Measurements from ENCODE around the gene PEX5L. TPM values are rescaled to one million over a fixed set of nuclear protein-coding genes. Genes with fewer than 3 reads are reported as not detected.
A peak's percentile ranks its signal among the peaks of the same experiment; 100 is the strongest.

The PEX5L gene
- total RNA-seq, 4 donors from 2014 or later, result 29.1 to 36.5 (median 32.3) TPM

GRCh38 chr3:179775416-179776122 lies 261.2 kb downstream of the PEX5L start:
- Histone ChIP-seq H3K27me3 (no peaks in the 10 kb centered on the region), H3K4me1 (no peaks in the 10 kb centered on the region), H3K4me3 (no peak overlapping the region), H3K9me3 (peaks cover 0 to 5% (median 0%) of the 10 kb centered on the region in 4 donors), H3K27ac (no peak overlapping the region), H3K36me3 (peaks cover 0 to 72% (median 0%) of the 10 kb centered on the region in 3 donors)
- TF ChIP-seq POLR2A (IDR thresholded peaks at IDR 0.05), result no peak
- TF ChIP-seq CTCF (IDR thresholded peaks at IDR 0.05), result no peak
- TF ChIP-seq EP300 (IDR thresholded peaks at IDR 0.05), result no peak
- no peak for DNase-seq (ENCODE audit: low spot score in 2 of 2)
- WGBS, 2 donors, result 96 to 99% methylated on average over 22 to 26 of the region's 28 CpGs

DNA sequence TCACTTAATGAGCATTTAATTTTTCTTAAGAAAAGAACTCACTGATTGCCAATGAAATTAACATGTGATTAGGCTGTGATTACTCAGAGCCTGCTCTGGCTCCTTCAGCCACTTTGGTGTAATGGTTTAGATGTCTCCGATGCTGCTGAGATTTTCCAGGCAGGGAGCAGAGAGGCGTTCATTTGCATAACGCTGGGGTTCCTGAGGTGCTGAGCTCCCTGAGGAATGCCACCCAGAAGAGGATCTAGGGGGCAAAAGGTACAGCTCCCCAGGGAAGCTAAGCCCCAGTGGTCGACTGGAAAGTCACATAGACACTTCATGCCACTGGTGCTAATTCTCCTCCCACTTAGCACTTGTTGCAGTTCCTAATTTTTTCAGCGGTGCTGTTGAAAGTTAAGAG lies 264.4 kb downstream of the PEX5L start:
- 71 to 80% methylated on average over 5 of the region's 5 CpGs for WGBS, 2 donors
- no peaks in the 10 kb centered on the region for H3K4me1 ChIP-seq
- H3K9me3 ChIP-seq, result peaks cover 0 to 5% (median 0%) of the 10 kb centered on the region in 4 donors
- peaks cover 0 to 67% (median 0%) of the 10 kb centered on the region in 3 donors for H3K36me3 ChIP-seq
- no peak for TF ChIP-seq POLR2A (IDR thresholded peaks at IDR 0.05)
- H3K4me3 ChIP-seq, result no peak overlapping the region
- no peak for DNase-seq (ENCODE audit: low spot score in 2 of 2)
- H3K27me3 ChIP-seq, result no peaks in the 10 kb centered on the region
- H3K27ac ChIP-seq, result no peak overlapping the region

- WGBS, 2 donors, result 76 to 77% methylated on average over 4 of the region's 4 CpGs
Observed at GRCh38 chr3:179771797-179772196, 264.9 kb downstream of the PEX5L start.

GRCh38 chr3:179769411-179770247 lies 267.1 kb downstream of the PEX5L start:
- H3K9me3 ChIP-seq, result no peaks in the 10 kb centered on the region
- no peak overlapping the region for H3K27ac ChIP-seq
- no peak overlapping the region for H3K4me3 ChIP-seq
- no peaks in the 10 kb centered on the region for H3K4me1 ChIP-seq
- DNase-seq (ENCODE audit: low spot score in 2 of 2), result no peak
- TF ChIP-seq CTCF (IDR thresholded peaks at IDR 0.05) (no peak), POLR2A (IDR thresholded peaks at IDR 0.05) (no peak), EP300 (IDR thresholded peaks at IDR 0.05) (no peak)
- peaks cover 0 to 79% (median 0%) of the 10 kb centered on the region in 3 donors for H3K36me3 ChIP-seq
- H3K27me3 ChIP-seq, result no peaks in the 10 kb centered on the region
- WGBS, 2 donors, result 58 to 62% methylated on average over 9 of the region's 9 CpGs

More at GRCh38 chr3:179771797-179772196, 264.9 kb downstream of the PEX5L start:
- no peak overlapping the region for H3K27ac ChIP-seq
- H3K4me3 ChIP-seq, result no peak overlapping the region
- H3K36me3 ChIP-seq, result peaks cover 0 to 72% (median 0%) of the 10 kb centered on the region in 3 donors
- H3K9me3 ChIP-seq, result peaks cover 0 to 5% (median 0%) of the 10 kb centered on the region in 4 donors
- no peaks in the 10 kb centered on the region for H3K27me3 ChIP-seq
- DNase-seq (ENCODE audit: low spot score in 2 of 2), result no peak
- H3K4me1 ChIP-seq, result no peaks in the 10 kb centered on the region
- TF ChIP-seq EP300 (IDR thresholded peaks at IDR 0.05) (no peak), POLR2A (IDR thresholded peaks at IDR 0.05) (no peak), CTCF (IDR thresholded peaks at IDR 0.05) (no peak)

GRCh38 chr3:179768080-179768479 lies 268.7 kb downstream of the PEX5L start:
- WGBS, 2 donors, result 22 to 29% methylated on average over 3 of the region's 3 CpGs
- H3K36me3 ChIP-seq, result peaks cover 0 to 77% (median 0%) of the 10 kb centered on the region in 3 donors

More at GRCh38 chr3:179768080-179768479, 268.7 kb downstream of the PEX5L start:
- peak in 2 of 5 experiments; percentile 27 to 30 for TF ChIP-seq CTCF (IDR thresholded peaks at IDR 0.05)
- no peak for TF ChIP-seq EP300 (IDR thresholded peaks at IDR 0.05)
- TF ChIP-seq POLR2A (IDR thresholded peaks at IDR 0.05), result no peak
- Histone ChIP-seq H3K27ac (no peak overlapping the region), H3K27me3 (no peaks in the 10 kb centered on the region), H3K4me1 (no peaks in the 10 kb centered on the region), H3K4me3 (no peak overlapping the region), H3K9me3 (no peaks in the 10 kb centered on the region)
- DNase-seq (ENCODE audit: low spot score in 2 of 2), result no peak

Data from tibial nerve (tissue), 4 donors.